ENCODE measurements around the gene CDYL.

Gene CDYL

GRCh38 chr6:4940416-4940815, 164.2 kb downstream of the CDYL start:
- no peak for DNase-seq

GRCh38 chr6:4941782-4942672, 165.8 kb downstream of the CDYL start:
- no peak for DNase-seq

- no peak for DNase-seq
These were observed 166.4 kb downstream of the CDYL start for GRCh38 chr6:4942673-4943009.

GRCh38 chr6:4943716-4944115, 167.5 kb downstream of the CDYL start:
- DNase-seq, result no peak

- no peak for DNase-seq
These were observed 168.1 kb downstream of the CDYL start for GRCh38 chr6:4944325-4944724.

- DNase-seq, result no peak
These were observed 170.3 kb downstream of the CDYL start for GRCh38 chr6:4946521-4946920.

GRCh38 chr6:4947716-4948115, 171.5 kb downstream of the CDYL start:
- no peak for DNase-seq

- no peak for DNase-seq
These were observed 172.7 kb downstream of the CDYL start for GRCh38 chr6:4948781-4949450.

GRCh38 chr6:4950076-4950475, 173.9 kb downstream of the CDYL start:
- DNase-seq, result no peak

GRCh38 chr6:4950836-4951533, 174.8 kb downstream of the CDYL start:
- no peak for DNase-seq

- no peak for DNase-seq
These were observed 177.2 kb downstream of the CDYL start for GRCh38 chr6:4953440-4953839.

- DNase-seq, result no peak
These were observed 180.4 kb downstream of the CDYL start for GRCh38 chr6:4956625-4957024.

- DNase-seq, result no peak
These were observed 181.5 kb downstream of the CDYL start for GRCh38 chr6:4957521-4958231.

- no peak for DNase-seq
These were observed 182.4 kb downstream of the CDYL start for GRCh38 chr6:4958624-4959023.

GRCh38 chr6:4961322-4962168, 185.3 kb downstream of the CDYL start:
- no peak for DNase-seq

GRCh38 chr6:4962905-4963304, 186.7 kb downstream of the CDYL start:
- DNase-seq, result no peak

GRCh38 chr6:4964675-4965561, 188.7 kb downstream of the CDYL start:
- no peak for DNase-seq

GRCh38 chr6:4965562-4966389, 189.6 kb downstream of the CDYL start:
- DNase-seq, result no peak

GRCh38 chr6:4967301-4968030, 191.3 kb downstream of the CDYL start:
- DNase-seq, result no peak

Data from NCI-H1105 (cell line).